ENCODE data around the gene EPB41L1.

EPB41L1 gene

GRCh38 chr20:36153736-36154699 lies 522 bp upstream of the EPB41L1 start:
- TF ChIP-seq CTCF (conservative IDR thresholded peaks at IDR 0.05; ENCODE audit: low read depth, low read length): no peak
- H3K4me3 ChIP-seq (ENCODE audit: low read length): peak overlapping the region; percentile 63
- DNase-seq (ENCODE audit: low read depth): no peak

- no peak for TF ChIP-seq CTCF (conservative IDR thresholded peaks at IDR 0.05; ENCODE audit: low read depth, low read length)
- no peak for DNase-seq (ENCODE audit: low read depth)
- no peak overlapping the region for H3K4me3 ChIP-seq (ENCODE audit: low read length)
Observed at GRCh38 chr20:36155629-36155971, 1.1 kb downstream of the EPB41L1 start.

GRCh38 chr20:36155991-36156390 lies 1.5 kb downstream of the EPB41L1 start:
- no peak overlapping the region for H3K4me3 ChIP-seq (ENCODE audit: low read length)
- no peak for DNase-seq (ENCODE audit: low read depth)
- TF ChIP-seq CTCF (conservative IDR thresholded peaks at IDR 0.05; ENCODE audit: low read depth, low read length): no peak

- no peak overlapping the region for H3K4me3 ChIP-seq (ENCODE audit: low read length)
- no peak for DNase-seq (ENCODE audit: low read depth)
- no peak for TF ChIP-seq CTCF (conservative IDR thresholded peaks at IDR 0.05; ENCODE audit: low read depth, low read length)
Observed at GRCh38 chr20:36157610-36158009, 3.1 kb downstream of the EPB41L1 start.

GRCh38 chr20:36158160-36158741 lies 3.7 kb downstream of the EPB41L1 start:
- no peak for DNase-seq (ENCODE audit: low read depth)
- no peak overlapping the region for H3K4me3 ChIP-seq (ENCODE audit: low read length)

GRCh38 chr20:36159833-36160232 lies 5.3 kb downstream of the EPB41L1 start:
- H3K4me3 ChIP-seq (ENCODE audit: low read length): no peak overlapping the region
- TF ChIP-seq CTCF (conservative IDR thresholded peaks at IDR 0.05; ENCODE audit: low read depth, low read length): no peak
- no peak for DNase-seq (ENCODE audit: low read depth)

More at GRCh38 chr20:36158160-36158741, 3.7 kb downstream of the EPB41L1 start:
- TF ChIP-seq CTCF (conservative IDR thresholded peaks at IDR 0.05; ENCODE audit: low read depth, low read length): no peak

Measured in retinal pigment epithelial cell (primary cell).